GM12891 (cell line): ENCODE data around the gene TGM2.

ENCODE experiments used
- DNase-seq: peaks from one replicate; pipeline ENCODE4 v3.0.0; 2011; ENCODE audit warnings: low spot score; ENCODE audit not compliant: insufficient read length
- FAIRE-seq: peaks from 2 replicates; lab custom pipeline; 2011; peaks lifted over from hg19 to GRCh38; lab: Jason Lieb, UNC
- PAX5 ChIP-seq: IDR thresholded peaks from 2 replicates; pipeline ENCODE4 v1.6.1; 2011; ENCODE audit warnings: low read length, moderate library complexity, mild to moderate bottlenecking; ENCODE audit not compliant: insufficient read depth, severe bottlenecking
- POLR2A ChIP-seq: IDR thresholded peaks from 2 replicates; pipeline ENCODE4 v1.6.1; 2011; ENCODE audit warnings: low read depth, low read length, control low read depth
- POLR2AphosphoS5 ChIP-seq: IDR thresholded peaks from 2 replicates; pipeline ENCODE4 v1.6.1; 2011; ENCODE audit warnings: low read depth, low read length, control low read depth
- POU2F2 ChIP-seq: IDR thresholded peaks from 2 replicates; pipeline ENCODE4 v1.6.1; 2011; ENCODE audit warnings: low read depth, mild to moderate bottlenecking, control low read depth, low read length, moderate library complexity
- SPI1 ChIP-seq: IDR thresholded peaks from 2 replicates; pipeline ENCODE4 v1.6.1; 2011; ENCODE audit warnings: low read depth, low read length, control low read depth
- TAF1 ChIP-seq: IDR thresholded peaks from 2 replicates; pipeline ENCODE4 v1.6.1; 2011; ENCODE audit warnings: low read depth, low read length, control low read depth

TGM2 gene

DNA sequence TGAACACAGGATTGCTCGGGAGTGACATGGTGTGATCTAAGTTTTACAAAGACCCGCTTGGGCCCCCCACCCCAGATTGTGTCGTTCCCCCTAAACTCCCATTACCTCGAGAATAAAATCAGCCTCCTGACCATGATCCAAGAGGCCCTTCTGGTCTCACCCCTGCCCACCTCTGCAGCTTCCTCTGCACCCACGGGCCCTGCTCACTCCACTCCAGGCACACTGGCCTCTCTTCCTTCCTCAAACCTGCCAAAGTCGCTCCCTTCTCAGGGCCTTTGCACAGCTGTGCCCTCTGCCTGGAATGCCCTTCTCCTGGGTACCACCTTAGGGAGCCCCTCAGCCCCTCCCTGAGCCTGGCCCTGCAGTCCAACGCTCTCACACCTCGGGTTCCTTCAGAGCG, 17.9 kb downstream of the TGM2 start:
- TF ChIP-seq SPI1 = no peak
- TF ChIP-seq TAF1 = no peak
- no peak for TF ChIP-seq PAX5
- TF ChIP-seq POLR2A = no peak
- no peak for TF ChIP-seq POLR2AphosphoS5
- TF ChIP-seq POU2F2 = no peak
- FAIRE-seq = no peak
- DNase-seq = no peak

- DNase-seq = no peak
- no peak for FAIRE-seq
- TF ChIP-seq SPI1 (no peak), TAF1 (no peak), POLR2A (no peak), PAX5 (no peak), POU2F2 (no peak), POLR2AphosphoS5 (no peak)
Measured at GRCh38 chr20:38146628-38147027, 18.4 kb downstream of the TGM2 start.

- TF ChIP-seq PAX5 (no peak), TAF1 (no peak), SPI1 (no peak), POLR2A (no peak), POLR2AphosphoS5 (no peak), POU2F2 (no peak)
- no peak for DNase-seq
- no peak for FAIRE-seq
Measured at GRCh38 chr20:38146156-38146555, 18.9 kb downstream of the TGM2 start.

- no peak for FAIRE-seq
- DNase-seq = no peak
- TF ChIP-seq POU2F2 (no peak), PAX5 (no peak), POLR2AphosphoS5 (no peak), POLR2A (no peak), SPI1 (no peak), TAF1 (no peak)
Measured at GRCh38 chr20:38145729-38146075, 19.4 kb downstream of the TGM2 start.

DNA sequence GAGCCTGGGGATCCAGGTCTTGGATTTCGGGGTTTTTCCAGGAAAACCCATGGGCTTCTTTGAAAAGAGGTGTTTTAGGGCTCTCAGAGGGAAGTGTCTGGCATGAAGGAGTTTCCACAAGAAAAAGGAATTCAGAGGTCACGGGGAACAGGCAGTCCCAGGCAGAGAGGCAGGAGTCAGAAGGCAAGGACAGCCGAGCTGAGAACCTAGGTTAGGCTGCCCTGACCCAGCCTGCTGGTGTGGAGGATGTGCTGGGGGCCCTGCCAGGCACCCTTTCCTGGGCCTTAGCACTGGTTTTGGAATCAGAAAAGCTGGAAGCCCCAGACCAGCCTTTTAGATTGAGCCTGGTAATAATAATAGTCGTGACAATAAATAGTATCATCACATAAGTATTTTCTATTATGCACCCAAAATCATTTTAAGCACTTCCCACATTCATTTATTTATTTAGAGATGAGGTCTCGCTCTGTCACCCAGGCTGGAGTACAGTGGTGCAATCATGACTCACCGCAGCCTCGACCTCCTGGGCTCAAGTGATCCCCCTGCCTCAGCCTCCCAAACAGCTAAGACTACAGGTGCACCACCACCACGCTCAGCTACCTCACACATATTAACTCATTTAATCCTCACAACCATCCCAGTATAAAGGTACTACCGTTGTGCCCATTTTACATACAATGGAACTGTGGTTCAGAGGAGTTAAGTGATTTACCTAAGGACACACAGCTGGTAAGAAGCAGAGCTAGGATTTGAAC, 19.9 kb downstream of the TGM2 start:
- no peak for DNase-seq
- no peak for FAIRE-seq
- TF ChIP-seq TAF1 (no peak), SPI1 (no peak), POLR2A (no peak), POLR2AphosphoS5 (no peak), PAX5 (no peak), POU2F2 (no peak)

GRCh38 chr20:38144598-38144973, 20.5 kb downstream of the TGM2 start:
- FAIRE-seq (no peak), DNase-seq (no peak)
- no peak for TF ChIP-seq POLR2AphosphoS5
- TF ChIP-seq POLR2A = no peak

DNA sequence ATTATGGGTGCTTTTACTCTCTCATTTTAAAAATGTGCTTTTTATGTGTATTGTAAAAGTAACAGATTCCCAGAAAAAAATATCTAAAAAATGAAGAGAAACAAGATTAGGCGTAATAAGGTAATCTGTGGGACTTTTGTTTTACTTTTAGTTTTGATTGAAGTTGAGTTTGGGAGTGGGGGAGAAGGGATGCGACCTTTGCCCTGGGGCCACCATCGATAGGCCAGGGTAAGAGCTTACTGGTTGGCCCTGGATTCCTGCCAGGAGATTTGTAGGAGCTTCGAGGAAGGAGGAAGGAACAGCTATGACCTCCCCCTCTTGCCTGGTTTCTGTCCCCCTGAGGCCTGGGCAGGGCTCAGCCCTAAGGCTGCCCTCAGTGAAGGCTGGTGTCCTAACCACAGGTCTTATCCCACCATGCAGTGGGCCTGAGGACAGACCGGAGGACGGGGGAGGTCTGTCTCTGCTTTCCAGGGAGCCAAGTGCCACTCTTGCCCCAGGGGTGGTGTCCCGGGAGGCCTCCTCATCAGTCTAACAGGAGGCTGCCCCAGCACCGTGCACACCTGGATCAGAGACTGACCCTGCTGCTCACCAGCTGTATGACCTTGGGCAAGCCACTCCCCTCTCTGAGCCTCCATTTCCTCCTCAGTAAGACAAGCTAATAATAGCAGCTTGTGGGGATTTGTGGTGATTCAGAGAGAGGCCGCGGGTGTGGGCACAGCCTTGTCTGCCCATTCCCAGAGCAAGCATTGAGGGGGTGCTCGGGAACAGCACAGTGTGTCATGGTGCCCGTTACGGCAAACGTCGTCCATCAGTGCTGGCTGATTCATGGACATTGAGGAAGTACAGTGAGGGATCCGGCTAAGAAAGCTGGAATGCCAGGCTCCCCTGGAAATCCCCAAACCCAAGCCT, 21.2 kb downstream of the TGM2 start:
- DNase-seq (no peak), FAIRE-seq (no peak)
- TF ChIP-seq SPI1 (no peak), POU2F2 (no peak), POLR2A (no peak), POLR2AphosphoS5 (no peak), TAF1 (no peak), PAX5 (no peak)

GRCh38 chr20:38143238-38143645, 21.8 kb downstream of the TGM2 start:
- no peak for DNase-seq
- FAIRE-seq = no peak
- TF ChIP-seq POLR2AphosphoS5 = no peak
- no peak for TF ChIP-seq POLR2A
- no peak for TF ChIP-seq SPI1
- no peak for TF ChIP-seq PAX5
- no peak for TF ChIP-seq TAF1
- no peak for TF ChIP-seq POU2F2

DNA sequence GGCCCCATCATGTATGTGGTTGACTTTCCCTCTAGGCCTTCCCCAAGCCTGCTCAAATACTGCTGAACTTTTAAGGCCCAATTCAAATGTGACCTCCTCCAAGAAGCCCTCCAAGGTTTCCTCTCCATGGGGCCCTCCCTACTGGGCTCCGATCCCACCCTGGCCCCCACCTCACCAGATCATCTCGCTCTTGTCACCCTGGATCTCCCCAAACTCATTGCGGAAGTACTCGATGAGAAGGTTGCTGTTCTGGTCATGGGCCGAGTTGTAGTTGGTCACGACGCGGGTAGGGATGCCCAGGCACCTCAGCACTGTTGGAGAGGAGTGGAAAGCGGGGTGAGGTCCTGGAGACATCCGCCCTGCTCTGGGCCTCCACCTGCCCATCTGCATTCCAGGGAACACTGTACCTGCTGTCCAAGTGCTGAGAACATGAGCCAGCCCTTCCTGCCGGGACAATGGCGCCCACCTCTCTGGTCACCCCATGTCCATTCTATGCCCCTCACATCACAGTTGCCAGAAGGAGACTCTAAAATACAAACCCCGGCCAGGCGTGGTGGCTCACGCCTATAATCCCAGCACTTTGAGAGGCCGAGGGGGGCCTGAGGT, 23.1 kb downstream of the TGM2 start:
- DNase-seq (no peak), FAIRE-seq (no peak)
- TF ChIP-seq SPI1 (no peak), POLR2A (no peak), POU2F2 (no peak), TAF1 (no peak), POLR2AphosphoS5 (no peak), PAX5 (no peak)
